HL-60 (cell line): Measurements from ENCODE around the gene COL4A4.

Experiments used
- DNase-seq, 2 experiments: peaks; one replicate each; pipeline ENCODE4 v3.0.0-alpha.2; 2010 to 2020; ENCODE audit warnings: low read depth in 1 of 2, low spot score in 1 of 2
- H3K27ac ChIP-seq: fragments of 250-450 bp; sonication (Bioruptor Pico); replicated peaks from 2 replicates; pipeline ENCODE4 v1.5.1; 2020; ENCODE audit warnings: mild to moderate bottlenecking, moderate library complexity
- H3K27me3 ChIP-seq: fragments of 250-450 bp; sonication (Bioruptor Pico); 2 replicates; pipeline ENCODE4 v1.5.1; 2021; ENCODE audit warnings: mild to moderate bottlenecking, moderate library complexity; ENCODE audit not compliant: insufficient read depth, poor library complexity, severe bottlenecking
- H3K4me3 ChIP-seq: replicated peaks from 2 replicates; pipeline ENCODE4 v1.5.1; 2011; ENCODE audit warnings: mild to moderate bottlenecking, control low read depth, low read length; ENCODE audit not compliant: insufficient read depth
- CTCF ChIP-seq: IDR thresholded peaks from one replicate; pipeline ENCODE4 v1.5.1; 2011; ENCODE audit warnings: low read length, control low read depth, inconsistent platforms; ENCODE audit not compliant: insufficient read depth
- GABPA ChIP-seq: IDR thresholded peaks from 2 replicates; pipeline ENCODE4 v1.6.1; 2012; ENCODE audit warnings: low read depth
- POLR2AphosphoS5 ChIP-seq: IDR thresholded peaks from 2 replicates; pipeline ENCODE4 v1.6.1; 2012; ENCODE audit warnings: low read depth
- REST ChIP-seq: IDR thresholded peaks from 2 replicates; pipeline ENCODE4 v1.6.1; 2012; ENCODE audit warnings: low read depth; ENCODE audit not compliant: insufficient replicate concordance
- SPI1 ChIP-seq: IDR thresholded peaks from 2 replicates; pipeline ENCODE4 v1.6.1; 2012; ENCODE audit warnings: low read depth, mild to moderate bottlenecking, borderline replicate concordance

Gene COL4A4

GRCh38 chr2:227153307-227153706 is 10.7 kb downstream of the COL4A4 start:
- no peak for DNase-seq
- Histone ChIP-seq H3K27me3 (peaks cover 5% of the 10 kb centered on the region), H3K4me3 (no peak overlapping the region), H3K27ac (no peak overlapping the region)
- TF ChIP-seq CTCF (no peak), POLR2AphosphoS5 (no peak), SPI1 (no peak), REST (no peak), GABPA (no peak)

- Histone ChIP-seq H3K4me3 (no peak overlapping the region), H3K27ac (no peak overlapping the region), H3K27me3 (peaks cover 3% of the 10 kb centered on the region)
- TF ChIP-seq REST, result no peak
- peak; percentile 71 for TF ChIP-seq SPI1
- TF ChIP-seq POLR2AphosphoS5, result no peak
- no peak for DNase-seq
These were observed 11.8 kb downstream of the COL4A4 start for GRCh38 chr2:227152093-227152766.

GRCh38 chr2:227150222-227150936 is 13.6 kb downstream of the COL4A4 start:
- Histone ChIP-seq H3K27ac (no peak overlapping the region), H3K27me3 (no peaks in the 10 kb centered on the region), H3K4me3 (no peak overlapping the region)
- DNase-seq, result no peak
- TF ChIP-seq SPI1 (no peak), CTCF (no peak), GABPA (no peak), REST (no peak), POLR2AphosphoS5 (no peak)
